SHP77 treated with DMSO at 0.1 percent for 48 hours (cell line): ENCODE results near the gene ADAMTSL3.
"Not testable (repeated sequence)": the region's sequence is repeated elsewhere in the genome, so short reads cannot be mapped to it uniquely, and the experiment has no call there.

ENCODE experiments used
- DNase-seq: peaks from one replicate; lab custom pipeline; 2025; lab: John Stamatoyannopoulos, UW

ADAMTSL3 gene

GRCh38 chr15:84033793-84034553 lies 380.1 kb downstream of the ADAMTSL3 start:
- no peak for DNase-seq

DNA sequence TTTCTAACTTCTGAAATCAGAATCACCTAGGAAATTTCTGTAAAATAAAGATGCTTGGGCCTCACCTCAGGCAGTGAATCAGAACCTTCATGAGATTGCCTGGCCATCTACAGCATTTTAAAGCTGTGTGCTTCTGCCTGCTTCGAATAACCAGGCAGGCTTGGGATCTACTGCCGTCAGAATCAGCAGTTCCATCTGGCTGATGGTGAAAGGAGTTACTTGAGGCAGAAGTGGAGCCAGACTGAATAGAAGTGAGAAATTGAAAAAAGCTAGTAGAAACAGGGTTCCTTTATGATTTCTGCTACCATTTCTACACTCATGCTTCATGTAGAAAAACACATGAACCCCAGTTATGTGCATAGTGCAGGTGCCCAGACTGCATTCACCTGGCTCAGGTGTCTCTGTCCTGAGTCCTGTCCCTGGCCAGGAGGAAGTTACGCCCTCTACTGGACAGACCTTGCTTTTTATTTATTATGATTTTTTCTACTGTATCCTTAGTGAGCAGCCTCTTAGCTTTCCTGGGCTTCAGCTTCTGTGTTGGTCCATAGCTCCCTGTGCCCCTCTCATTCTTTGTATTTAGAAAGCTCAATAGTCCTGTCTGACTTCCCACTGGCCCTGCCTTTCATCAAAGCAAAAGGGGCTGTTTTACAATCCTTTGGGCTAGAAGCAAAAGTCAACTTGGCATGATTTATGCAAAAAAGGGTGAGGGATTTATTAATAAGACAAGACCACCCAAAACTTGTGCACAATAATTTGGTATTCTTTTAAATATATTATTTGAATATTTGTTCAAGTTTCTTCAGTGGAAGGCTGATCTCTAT lies 380.9 kb downstream of the ADAMTSL3 start:
- no peak for DNase-seq

DNA sequence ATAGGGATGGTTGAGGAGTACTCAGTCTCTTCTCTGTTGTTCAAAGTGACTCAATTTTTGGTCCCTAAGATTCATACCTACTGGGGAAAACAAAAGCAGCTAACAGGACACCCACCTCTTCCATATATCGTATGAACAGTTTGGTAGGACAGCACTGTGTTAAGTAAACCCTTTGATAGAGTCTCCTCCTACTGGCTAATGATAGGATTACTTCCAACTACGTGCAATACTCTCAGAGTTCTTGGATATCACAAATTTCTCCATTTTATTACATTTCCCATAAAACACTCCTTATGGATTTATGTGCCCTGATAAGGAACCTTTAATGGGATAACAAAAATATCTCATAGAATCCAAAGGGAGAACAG lies 381.5 kb downstream of the ADAMTSL3 start:
- DNase-seq, result peak; percentile 6

DNA sequence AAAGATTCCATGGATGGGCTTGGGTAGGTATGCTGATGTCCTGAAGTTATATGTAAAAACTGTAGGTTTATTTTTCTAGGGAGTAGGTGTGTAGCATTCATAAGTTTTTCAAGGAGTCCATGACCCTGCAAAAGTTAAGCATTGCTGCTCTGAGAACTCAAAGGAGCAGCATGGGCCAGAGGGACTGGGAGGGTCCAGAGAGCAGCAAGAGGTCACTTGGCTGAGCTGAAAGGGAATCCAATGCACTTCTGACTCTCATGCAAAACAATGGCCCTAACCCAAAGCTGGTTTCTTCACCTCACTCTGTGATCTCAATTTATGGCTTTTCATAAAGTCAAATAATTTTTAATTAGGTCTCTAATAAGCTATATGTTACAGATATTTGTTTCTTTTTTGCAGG lies 383.4 kb downstream of the ADAMTSL3 start:
- no peak for DNase-seq

- DNase-seq, result not testable (repeated sequence)
Observed at GRCh38 chr15:84042434-84043056, 388.6 kb downstream of the ADAMTSL3 start.

GRCh38 chr15:84046064-84046637 lies 392.2 kb downstream of the ADAMTSL3 start:
- DNase-seq, result no peak

DNA sequence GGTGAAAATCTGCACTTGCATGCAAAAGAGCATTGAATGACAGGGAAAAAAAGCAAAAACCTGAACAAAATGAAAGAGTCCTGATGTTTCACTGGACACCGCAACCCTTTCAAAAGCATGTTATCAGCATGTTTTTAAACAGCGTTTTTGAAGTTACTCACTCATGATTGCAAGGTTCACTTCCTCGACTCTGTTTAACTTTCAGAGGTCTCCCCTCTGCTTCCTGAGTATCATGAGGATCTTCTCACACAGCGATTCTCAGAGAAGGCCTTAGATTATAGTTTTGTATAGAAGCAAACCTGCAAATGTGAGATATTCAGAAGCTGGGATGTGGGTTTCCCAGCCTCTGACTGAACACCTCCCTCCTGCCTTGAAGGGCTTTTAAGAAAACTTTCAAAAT lies 395.6 kb downstream of the ADAMTSL3 start:
- not testable (repeated sequence) for DNase-seq

- no peak for DNase-seq
Observed at GRCh38 chr15:84050076-84050475, 396.2 kb downstream of the ADAMTSL3 start.

- not testable (repeated sequence) for DNase-seq
Observed at GRCh38 chr15:84051146-84051545, 397.2 kb downstream of the ADAMTSL3 start.

GRCh38 chr15:84054544-84054943 lies 400.6 kb downstream of the ADAMTSL3 start:
- DNase-seq, result not testable (repeated sequence)

DNA sequence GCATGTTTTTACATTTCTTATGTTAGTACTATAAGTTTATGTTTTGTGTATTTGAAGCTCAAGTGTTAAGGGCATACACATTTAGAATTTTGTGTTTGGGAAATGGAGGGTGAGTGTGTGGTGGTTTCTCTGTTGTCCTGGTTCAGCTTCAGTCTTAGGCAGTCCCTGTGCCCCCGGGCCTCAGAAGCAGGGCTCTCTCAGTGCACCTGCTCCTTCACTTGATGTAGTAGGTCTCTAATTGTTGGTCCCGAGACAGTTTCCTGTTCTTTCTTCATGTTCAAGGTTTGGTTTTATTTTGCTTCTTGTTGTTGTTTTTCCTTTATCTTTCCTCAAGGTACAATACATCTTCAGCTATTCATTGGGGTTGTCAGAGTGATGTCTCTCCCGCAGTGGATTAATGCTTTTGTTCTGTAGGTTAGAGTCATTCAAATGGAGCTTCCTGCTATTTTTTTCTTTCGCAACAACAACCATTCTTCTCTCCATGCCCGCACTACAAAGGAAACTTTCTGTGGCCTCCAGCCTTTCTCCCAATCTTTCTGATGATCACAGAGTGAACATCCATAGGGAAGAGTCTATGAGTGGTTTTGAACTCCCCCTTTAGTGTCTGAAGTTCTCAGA lies 403.9 kb downstream of the ADAMTSL3 start:
- no peak for DNase-seq

DNA sequence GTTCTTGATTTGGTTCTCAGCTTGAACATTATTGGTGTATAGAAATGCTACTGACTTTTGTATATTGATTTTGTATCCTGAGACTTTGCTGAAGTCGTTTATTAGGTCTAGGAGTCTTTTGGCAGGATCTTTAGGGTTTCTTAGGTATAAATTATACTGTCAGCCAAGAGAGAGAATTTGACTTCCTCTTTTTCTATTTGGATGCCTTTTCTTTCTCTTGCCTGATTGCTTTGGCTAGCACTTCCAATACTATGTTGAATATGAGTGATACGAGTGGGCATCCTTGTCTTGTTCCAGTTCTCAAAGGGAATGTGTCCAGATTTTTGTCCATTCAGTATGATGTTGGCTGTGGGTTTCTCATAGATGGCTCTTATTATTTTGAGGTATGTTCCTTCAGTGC lies 409.8 kb downstream of the ADAMTSL3 start:
- DNase-seq, result not testable (repeated sequence)

DNA sequence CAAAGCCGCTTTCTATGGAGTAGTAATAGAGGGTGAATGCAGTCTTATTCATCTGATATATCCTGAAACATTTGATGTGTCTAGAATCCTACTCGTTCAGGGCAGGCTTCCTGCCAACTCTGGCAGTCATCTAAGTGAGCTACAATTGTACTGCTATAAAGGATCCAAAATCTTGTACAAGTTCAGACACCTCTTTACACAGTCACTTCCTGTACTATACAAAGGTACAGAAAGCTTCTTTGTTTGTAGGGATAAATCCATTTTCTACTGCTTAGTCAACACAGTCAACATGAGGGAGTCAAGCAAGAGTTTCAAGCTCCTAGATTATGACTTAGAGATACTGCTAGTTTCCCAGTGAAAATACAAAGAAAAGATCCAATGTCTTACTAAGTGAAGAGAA lies 414.8 kb downstream of the ADAMTSL3 start:
- not testable (repeated sequence) for DNase-seq

DNA sequence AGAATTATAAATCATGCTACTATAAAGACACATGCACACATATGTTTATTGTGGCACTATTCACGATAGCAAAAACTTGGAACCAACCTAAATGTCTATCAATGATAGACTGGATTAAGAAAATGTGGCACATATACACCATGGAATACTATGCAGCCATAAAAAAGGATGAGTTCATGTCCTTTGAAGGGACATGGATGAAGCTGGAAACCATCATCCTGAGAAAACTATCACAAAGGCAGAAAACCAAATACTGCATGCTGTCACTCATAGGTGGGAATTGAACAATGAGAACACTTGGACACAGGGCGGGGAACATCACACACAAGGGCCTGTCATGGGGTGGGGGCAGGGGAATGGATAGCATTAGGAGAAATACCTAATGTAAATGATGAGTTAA lies 424.1 kb downstream of the ADAMTSL3 start:
- not testable (repeated sequence) for DNase-seq

GRCh38 chr15:84079325-84079884 lies 425.5 kb downstream of the ADAMTSL3 start:
- not testable (repeated sequence) for DNase-seq

GRCh38 chr15:84079885-84080777 lies 426.2 kb downstream of the ADAMTSL3 start:
- no peak for DNase-seq

- DNase-seq, result not testable (repeated sequence)
Observed at GRCh38 chr15:84080778-84081084, 426.8 kb downstream of the ADAMTSL3 start.

GRCh38 chr15:84081391-84082168 lies 427.7 kb downstream of the ADAMTSL3 start:
- no peak for DNase-seq

- DNase-seq, result no peak
Observed at GRCh38 chr15:84082739-84083138, 428.8 kb downstream of the ADAMTSL3 start.

DNA sequence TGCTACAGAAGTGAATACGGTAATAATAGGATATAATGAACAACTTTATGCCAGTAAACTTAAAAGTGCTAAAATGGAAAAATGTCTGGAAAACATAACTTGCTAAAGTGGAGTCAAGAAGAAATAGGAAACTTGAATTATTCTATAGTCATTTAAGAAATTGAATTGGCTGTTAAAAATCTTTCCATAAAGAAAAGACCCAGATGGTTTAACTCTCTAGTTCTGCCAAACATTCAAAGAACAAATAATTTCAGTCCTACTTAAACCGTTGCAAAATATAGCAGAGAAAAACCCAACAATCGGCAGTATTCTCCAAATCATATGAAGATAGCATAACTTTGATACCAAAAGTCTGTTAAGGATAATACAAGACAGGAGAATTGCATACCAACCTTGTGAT lies 432.1 kb downstream of the ADAMTSL3 start:
- DNase-seq, result not testable (repeated sequence)
